MM.1S (cell line): ENCODE measurements around the gene PLCB1.

ENCODE experiments used
- CTCF ChIP-seq: fragments of 300-600 bp; sonication (generic); IDR thresholded peaks from 2 replicates; pipeline ENCODE4 v1.5.1; 2016; ENCODE audit warnings: antibody characterized with exemption, low read length, mixed read lengths
- EZH2 ChIP-seq: fragments of 300-600 bp; sonication (generic); optimal IDR thresholded peaks from 2 replicates; pipeline ENCODE3; 2017; ENCODE audit warnings: low read depth, mild to moderate bottlenecking, antibody characterized with exemption, low read length, mixed read lengths
- EZH2phosphoT487 ChIP-seq: fragments of 300-600 bp; sonication (generic); IDR thresholded peaks from 2 replicates; pipeline ENCODE4 v1.6.1; 2018; ENCODE audit warnings: antibody characterized with exemption, low read length

GRCh38 chr20:8631271-8631670 lies 499.2 kb downstream of the PLCB1 start:
- TF ChIP-seq CTCF = no peak
- TF ChIP-seq EZH2 = no peak
- TF ChIP-seq EZH2phosphoT487 = no peak
